Fibroblast of skin of left quadriceps (primary cell): ENCODE results near the gene ITGB5.

Experiments used
- DNase-seq, 2 experiments: peaks; one replicate each; pipeline ENCODE4 v3.0.0-alpha.2; 2013; ENCODE audit warnings: low read depth in 2 of 2

The ITGB5 gene, protein sequence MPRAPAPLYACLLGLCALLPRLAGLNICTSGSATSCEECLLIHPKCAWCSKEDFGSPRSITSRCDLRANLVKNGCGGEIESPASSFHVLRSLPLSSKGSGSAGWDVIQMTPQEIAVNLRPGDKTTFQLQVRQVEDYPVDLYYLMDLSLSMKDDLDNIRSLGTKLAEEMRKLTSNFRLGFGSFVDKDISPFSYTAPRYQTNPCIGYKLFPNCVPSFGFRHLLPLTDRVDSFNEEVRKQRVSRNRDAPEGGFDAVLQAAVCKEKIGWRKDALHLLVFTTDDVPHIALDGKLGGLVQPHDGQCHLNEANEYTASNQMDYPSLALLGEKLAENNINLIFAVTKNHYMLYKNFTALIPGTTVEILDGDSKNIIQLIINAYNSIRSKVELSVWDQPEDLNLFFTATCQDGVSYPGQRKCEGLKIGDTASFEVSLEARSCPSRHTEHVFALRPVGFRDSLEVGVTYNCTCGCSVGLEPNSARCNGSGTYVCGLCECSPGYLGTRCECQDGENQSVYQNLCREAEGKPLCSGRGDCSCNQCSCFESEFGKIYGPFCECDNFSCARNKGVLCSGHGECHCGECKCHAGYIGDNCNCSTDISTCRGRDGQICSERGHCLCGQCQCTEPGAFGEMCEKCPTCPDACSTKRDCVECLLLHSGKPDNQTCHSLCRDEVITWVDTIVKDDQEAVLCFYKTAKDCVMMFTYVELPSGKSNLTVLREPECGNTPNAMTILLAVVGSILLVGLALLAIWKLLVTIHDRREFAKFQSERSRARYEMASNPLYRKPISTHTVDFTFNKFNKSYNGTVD

DNA sequence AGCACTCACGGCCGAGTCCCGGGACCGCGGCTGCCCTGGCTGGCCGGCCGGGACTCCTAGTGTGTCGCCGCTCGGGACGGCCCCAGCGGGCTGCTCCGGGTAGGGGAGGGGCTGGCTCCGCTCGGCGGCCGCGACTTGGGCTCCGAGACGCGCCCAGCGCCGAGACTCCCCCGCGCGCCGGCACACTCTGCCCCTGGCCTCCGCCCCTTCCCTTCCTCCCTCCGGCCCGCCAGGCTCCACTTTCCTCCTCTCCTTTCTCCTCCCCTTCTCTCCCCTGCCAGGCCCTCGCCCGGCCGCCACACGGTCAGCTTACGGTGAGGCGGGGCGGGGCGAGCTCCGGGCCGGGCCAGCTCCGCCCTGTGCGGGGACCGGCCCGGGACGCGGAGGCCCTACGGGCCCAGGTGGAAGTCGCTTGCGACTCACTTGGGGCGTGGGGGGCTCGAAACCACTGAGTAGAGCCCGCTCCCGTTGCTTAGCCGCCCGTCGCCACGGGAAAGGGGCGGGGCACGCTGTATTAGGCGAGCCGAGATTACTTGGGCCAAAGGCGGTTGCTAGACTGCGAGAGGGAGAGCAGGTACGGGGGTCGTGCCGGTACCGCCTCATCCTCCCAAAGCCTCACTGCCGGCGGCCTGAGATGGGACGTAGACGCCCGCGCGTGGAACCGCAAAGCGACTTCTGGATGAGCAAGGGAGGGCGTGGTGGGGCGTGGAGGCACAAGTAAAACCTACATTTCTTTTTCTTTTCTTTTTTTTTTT lies at the start of gene ITGB5:
ITGB5 (minus strand) TSS at position 189 of the 755 bp plus-strand sequence. CDS start 365 bp downstream, outside the sequence.
- no peak for DNase-seq

DNA sequence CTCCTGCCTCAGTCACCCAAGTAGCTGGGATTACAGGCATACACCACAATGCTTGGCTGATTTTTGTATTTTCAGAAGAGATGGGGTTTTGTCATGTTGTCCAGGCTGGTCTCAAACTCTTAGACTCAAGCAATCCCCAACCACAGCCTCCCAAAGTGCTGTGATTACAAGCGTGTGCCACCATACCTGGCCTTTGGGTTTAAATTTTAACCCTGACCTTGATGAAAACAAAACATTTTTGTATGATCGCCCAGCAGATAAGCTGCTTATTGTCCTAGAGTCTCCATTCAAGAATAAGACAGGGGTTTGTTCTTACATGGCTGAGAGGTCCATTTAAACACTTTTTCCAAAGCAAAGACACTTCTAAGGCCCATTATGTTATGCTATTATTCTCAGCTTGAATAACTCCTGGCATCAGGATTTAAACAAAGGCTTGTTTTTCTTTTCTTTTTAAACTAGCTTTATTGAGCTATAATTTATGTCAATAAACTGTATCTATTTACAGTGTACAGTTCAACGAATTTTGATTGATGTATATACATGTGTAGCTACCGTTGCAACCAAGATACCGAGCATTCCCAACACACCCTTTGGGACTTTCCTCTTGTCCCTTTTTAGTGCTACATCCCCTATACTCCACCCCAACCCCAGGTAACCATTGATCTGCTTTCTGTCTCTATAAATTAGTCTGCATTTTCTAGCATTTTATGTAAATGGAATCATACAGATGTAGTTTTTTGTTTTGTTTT lies 48.8 kb upstream of the ITGB5 start:
- no peak for DNase-seq

DNA sequence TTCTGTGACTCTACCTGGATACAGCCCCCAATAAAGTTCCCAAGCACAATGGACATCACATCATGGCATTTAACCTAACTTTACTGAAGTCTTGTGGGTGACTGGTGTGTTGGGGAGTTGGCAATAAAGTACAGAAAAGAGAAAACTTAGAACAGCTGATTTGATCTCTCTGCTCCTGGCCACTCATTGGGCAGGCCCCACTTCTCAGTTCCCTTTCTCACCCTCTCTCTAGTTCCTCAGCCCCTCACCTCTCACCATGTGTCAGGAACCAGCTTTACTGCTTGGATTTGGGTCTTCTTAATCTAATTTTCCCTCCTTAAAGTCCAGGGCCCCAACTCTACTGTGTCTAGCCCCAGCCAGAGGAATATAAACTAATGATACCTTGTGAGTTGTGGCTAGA lies 48.1 kb upstream of the ITGB5 start:
- no peak for DNase-seq

DNA sequence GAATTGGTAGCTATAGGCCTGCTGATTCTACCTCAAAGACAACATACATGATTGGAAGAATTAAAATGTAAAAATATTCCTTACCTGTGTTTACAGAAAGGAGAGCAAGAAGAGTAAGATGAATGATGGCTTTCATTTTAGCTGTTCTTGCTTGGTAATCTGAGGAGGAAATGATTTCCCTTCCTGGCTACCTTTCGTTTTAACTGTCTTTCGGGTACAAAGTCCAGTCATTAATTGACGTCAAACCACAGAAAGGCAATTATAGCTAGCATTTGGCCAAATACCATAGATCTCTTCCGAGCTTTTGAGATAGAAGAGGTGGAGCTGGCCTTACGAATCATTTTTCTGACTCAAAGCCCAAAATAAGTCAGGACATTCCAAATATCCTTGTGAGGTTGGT lies 47.4 kb upstream of the ITGB5 start, which contains the start of gene MUC13:
MUC13 (minus strand) TSS at position 175 of the 400 bp plus-strand sequence; CDS start at position 136, 39 bp downstream.
- no peak for DNase-seq

DNA sequence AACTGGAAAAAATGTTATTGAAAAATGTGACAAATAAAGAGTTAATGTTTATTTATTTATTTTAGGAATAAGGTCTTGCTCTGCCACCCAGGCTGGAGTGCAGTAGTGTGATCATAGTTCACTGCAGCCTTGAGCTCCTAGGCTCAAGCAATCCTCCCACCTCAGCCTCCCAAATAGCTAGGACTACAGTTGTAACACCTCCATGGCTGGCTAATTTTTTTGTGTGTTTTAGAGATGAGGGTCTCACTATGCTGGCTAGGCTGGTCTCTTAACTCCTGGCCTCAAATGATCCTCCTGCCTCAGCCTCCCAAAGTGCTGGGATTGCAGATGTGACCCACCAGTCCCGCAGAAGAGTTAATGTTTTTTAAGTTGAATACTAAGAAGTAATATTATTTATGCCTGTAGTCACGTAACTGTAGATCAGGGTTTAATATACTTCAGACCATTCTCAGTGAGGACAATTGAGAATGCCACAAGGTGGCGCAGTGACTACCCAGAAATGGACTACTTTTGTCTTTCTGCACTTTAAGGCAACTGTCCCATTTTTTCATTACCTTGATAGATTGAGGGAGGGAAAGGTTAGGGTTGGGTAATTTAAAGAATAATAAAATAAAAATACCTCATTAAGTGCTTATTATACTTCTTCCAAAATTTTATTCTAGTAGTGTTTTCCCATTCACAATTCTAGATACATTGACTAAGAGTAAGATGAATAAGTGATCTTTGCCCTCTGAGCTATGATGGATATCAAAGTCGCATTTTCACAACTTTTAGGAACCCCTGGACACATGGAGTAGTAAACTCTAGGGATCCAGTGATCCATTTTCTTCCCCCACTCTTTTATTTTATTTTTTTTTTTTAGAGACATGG lies 41.4 kb upstream of the ITGB5 start:
- peak; percentile 43 to 47 for DNase-seq

DNA sequence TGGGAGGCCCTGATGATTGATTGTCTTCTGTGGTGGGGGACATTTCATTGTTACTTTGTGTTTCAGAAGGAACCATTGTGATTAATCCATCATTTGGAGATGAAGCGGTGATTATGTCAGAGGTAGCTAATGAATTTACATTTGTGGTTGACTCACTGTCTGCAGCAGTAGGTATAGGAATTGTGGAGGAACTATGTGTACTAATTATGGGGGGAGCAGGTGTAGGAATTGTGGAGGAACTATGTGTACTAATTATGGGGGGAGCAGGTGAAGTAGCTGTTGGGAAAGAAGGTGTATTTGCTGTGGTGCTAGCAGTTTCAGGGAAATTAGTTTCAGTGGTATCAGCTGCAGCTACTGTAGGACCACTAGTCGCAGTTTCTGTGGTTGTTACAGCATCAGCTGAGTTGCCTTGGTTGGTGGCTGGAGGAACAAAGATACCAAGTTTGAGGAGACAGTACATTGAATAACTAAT lies 40.4 kb upstream of the ITGB5 start:
- no peak for DNase-seq

DNA sequence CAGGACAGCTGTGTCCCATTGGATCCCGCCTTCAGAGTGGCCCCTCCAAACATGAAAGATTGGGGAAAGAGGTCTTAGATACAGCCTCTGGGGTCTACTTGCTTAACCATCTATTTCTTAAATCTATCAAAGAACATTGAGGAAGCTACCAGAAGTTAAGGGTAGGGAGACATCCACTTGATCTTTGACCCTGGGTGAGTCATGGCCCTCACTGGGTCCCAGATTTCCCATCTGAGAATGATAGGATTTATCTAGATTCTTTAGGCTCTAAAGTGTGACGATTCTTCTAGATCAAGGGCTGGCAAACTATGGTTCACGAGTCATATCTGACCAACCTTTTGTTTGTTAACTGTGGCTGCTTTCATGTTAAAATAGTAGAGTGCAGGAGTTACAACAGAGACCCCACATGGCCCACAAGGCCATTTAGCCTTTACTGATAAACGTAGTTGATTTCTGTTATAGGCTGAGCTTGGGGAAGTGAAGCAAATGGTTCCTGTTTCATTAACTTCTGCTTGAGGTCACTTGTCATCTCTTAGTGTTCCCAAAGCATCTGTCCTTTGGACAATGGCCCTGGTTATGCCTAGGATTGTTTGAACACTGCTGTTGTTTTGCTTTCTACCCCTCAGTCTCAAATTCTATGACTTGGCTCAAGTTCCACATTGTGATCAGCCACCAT lies 39.4 kb upstream of the ITGB5 start:
- DNase-seq = no peak

DNA sequence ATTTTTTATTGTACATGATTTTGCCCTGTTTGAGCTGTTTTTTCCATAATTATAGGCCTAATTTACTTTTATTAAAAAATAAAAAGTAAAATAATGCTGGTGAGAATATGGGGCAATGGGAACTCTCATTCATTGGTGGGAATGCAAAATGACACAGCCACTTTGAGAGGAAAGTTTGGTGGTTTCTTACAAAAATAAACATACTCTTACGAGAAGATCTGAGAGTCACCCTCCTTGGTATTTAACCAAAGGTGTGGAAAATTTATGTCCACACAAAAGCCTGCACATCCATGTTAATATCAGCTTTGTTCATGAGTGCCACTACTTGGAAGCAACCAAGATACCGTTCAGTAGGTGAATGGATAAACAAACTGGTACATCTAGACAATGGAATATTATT lies 37.6 kb upstream of the ITGB5 start:
- DNase-seq = no peak

DNA sequence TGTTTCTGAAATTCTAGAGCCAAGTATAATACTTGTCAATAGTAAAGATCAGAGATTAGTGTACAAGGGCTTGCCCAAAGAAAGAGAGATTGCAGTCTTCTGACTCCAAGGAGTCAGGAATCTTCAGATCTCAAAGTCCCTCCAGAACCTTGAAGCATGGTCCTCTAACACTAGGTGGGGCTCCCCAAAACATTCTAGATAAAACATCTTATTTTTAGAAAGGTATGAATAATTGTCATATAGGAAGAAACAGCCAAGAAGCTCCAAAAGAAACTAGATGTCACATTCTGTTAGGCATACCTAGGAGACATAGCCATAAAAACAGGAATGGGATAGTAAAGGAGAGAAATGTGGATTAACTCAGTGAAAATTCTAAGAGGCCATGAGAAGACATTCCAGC lies 36.7 kb upstream of the ITGB5 start:
- DNase-seq = no peak

DNA sequence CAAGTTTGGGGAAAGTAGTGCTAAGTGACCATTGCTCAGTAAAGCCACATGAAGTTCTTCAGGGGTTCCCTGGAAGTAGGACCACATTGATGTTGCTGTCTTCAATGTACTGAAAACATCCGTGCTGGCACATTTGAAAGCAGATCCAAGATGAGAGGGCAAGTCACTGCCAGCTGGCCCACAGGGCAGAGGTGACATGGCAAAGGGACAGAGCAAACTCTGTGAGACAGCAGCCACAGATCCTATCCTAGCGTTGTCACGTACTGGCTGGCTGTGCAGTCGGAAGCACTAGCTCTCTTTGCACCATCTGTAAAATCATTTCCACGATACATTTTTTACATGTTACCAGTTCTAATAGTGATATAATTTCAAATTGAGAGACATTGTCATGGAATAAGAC lies 33.6 kb upstream of the ITGB5 start:
- no peak for DNase-seq

DNA sequence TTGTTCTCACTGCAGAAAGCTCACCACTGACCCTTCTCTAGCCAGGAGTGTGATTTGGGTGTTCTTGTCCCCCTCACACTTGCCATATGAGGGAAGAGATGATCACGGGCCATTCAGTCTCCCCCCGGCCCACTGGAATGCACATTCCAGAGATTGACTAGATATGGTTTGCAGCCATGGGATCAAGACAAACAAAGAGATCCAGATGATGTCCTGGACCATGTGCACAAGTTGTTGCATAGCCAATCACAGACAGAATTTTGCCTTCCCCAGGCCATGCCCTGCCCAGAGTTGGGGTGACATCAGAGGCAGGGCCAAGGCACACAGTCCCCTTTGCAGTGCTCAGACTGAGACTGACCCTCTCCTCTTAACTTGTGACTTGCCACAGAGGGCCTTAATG lies 32.6 kb upstream of the ITGB5 start:
- peak in 1 of 2 experiments; percentile 18 for DNase-seq

DNA sequence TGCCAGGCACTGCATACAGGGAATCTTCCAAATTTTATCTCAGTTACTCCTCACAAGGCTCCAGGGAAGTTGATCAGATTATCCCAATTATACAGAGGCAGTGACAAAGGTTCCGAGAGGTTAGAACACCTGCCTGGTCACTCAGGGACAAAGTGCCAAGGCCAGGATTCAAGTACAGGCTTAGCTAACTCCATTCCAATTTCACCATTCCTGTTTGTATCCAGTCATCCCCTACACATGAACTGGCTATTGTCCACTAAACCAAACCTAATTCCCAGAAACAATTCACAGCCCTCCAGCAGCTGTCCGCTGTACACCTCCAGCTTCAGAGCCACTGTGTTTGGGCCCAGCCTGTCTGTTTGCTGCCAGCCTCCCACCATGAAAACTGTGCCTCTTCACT lies 31.4 kb upstream of the ITGB5 start:
- DNase-seq = no peak

DNA sequence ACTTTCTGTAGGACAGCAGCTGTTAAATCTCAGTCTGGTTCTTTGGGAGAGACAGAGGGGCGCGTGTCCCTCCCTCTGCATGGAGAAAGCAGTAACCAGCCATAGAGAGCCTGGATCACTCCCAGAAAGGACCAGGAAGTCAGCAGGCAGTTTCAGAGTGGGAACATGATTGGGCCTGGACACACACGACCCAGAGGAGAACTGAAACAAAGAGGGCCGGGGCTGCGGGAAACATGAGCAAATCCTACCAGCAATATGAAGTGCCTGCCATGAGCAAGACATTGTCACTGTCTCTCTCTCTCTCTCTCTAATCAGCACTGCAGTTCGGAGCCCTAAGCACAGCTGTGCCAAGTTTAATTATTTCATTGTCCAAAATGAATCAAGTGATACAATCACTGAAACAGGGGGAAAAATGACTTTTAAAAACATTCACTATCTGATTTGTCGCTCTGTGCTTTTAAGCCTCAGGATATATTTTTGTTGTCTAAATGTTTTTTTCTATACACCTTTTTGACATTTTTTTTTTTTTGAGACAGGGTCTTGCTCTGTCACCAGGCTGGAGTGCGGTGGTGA lies 29.8 kb upstream of the ITGB5 start:
- DNase-seq = no peak

DNA sequence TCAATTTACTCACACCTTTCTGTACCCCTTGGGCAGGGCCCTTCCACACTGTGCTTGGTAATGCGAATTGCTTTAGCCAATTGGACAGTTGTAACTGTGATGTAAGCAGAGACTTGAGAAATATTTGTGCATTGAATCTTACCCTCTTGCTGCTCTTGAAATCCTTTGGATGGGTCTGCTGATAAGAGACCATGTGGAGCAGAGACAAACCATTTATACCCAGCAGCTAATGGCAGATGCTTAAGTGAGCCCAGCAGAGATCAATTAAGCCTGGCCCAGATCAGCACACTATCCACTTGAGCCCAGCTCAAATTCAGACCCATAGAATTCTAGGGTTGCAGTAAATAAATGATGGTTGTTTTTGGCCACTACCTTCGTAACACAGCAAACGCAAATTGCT lies 28.1 kb upstream of the ITGB5 start:
- no peak for DNase-seq

DNA sequence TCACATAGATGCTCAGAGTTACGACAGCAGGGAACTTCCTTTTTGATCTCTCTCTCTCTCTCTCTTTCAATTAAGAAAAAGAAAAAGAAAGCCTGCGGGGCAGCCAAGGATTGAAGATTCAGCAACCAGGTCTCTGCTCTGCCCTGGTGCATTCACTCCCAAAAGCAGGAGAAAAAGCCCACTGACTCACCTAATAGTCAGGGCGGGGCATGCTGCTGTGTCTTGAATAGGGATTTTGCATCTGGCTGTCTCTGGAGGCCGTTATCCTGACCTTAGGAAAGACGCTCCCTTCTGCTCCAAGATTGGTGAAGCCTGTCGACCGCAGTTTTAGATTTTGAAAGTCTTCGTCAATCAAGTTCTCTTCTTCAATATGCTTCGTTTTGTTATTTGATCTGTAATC lies 20.8 kb upstream of the ITGB5 start:
- DNase-seq = no peak

DNA sequence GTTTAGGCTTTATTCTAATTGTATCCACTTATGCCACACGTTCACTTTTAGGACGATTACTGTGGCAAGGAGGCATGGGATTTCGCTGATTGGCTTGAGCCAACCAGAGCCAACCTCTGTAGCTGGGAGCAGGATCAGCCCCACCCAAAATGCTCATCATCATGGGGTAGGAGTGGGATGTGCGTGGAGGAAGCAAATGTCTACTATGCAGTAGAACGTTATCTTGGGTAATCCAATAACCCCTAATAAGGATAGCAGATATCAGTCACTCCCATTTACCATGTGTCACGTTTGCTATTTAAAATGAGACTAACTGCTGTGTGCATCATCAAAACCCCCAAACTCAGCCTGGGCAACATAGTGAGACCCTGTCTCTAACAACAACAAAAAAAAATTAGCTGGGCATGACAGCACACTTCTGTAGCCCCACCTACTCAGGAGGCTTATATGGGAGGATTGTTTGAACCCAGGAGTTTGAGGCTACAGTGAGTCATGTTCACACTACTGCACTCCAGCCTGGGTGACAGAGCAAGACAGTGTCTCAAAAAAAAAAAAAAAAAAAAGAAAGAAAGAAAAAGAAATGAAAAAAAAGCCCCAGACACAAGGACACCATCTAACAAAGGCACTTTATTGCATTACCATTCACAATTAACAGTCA lies 17.8 kb upstream of the ITGB5 start:
- DNase-seq = no peak

DNA sequence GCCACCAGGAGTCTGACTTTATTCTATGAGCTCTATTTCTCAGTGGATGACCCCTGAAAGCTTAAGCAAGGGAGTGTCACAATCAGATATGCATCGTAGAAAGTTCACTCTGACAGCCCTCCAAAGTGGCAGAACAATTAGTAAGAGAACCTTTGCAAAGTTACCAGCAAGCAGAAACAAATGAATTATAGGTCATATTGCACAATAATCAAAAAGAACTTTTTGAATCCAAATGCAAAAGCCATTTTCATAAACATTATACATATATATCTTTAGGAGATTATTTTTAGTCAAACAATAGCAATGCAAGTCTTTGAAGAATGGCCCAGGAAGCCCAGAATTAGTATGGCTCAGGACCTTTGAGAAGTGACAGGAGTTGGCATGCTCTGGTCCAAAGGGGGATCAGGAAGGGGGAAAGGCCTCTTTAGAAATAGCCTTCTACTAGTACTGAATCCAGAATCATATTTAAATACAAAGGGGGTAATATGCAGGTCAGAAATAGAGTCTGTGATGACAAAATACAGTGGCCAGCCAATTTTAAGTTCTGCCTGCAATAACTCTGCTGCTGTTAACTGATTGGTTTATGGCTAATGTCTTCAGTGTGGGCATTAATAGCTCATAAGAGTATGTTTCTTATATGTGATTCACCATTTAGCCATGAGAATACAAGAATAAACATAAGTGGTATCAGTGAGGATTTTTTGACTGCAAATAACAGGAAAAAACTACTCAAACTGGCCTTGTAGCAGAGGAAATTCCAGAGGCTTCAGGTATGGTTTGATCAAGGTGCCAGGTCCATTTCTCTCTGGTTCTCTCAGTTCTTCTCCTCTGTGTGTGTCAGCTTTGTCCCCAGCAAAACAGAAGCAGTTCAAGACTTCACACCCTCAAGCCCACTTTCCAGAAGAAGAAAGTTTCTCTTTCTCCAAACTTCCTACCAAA lies 17.0 kb upstream of the ITGB5 start:
- no peak for DNase-seq
